SK-N-SH treated with all-trans-retinoic acid at 6 μM for 48 hours (cell line): ENCODE results near the gene ADRA2C.

ENCODE experiments used
- ATAC-seq: fragments of 200-7000 bp; cut with Tn5 transposase; 3 replicates; pipeline ENCODE4 v1.9.1; 2020; ENCODE audit warnings: mild to moderate bottlenecking, moderate library complexity
- ARNTL ChIP-seq: fragments of 450-650 bp; formaldehyde crosslinking; IDR thresholded peaks from 2 replicates; pipeline ENCODE4 v1.5.0; 2020; ENCODE audit warnings: low read depth, mild to moderate bottlenecking, moderate library complexity, borderline replicate concordance
- BACH2 ChIP-seq: fragments of 250-450 bp; sonication (Bioruptor Pico); IDR thresholded peaks from 2 replicates; pipeline ENCODE4 v1.9.0; 2021; ENCODE audit warnings: mild to moderate bottlenecking, borderline replicate concordance
- CSDC2 ChIP-seq: fragments of 250-450 bp; sonication (Bioruptor Pico); IDR thresholded peaks from 2 replicates; pipeline ENCODE4 v1.5.0; 2020; ENCODE audit warnings: mild to moderate bottlenecking, moderate library complexity
- ESRRG ChIP-seq: fragments of 250-450 bp; sonication (Bioruptor Pico); IDR thresholded peaks from 2 replicates; pipeline ENCODE4 v1.6.1; 2021; ENCODE audit warnings: mild to moderate bottlenecking
- GLIS3 ChIP-seq: fragments of 250-450 bp; sonication (Bioruptor Pico); IDR thresholded peaks from 2 replicates; pipeline ENCODE4 v1.5.0; 2020; ENCODE audit warnings: mild to moderate bottlenecking, moderate library complexity
- ISL1 ChIP-seq: fragments of 250-450 bp; sonication (Bioruptor Pico); IDR thresholded peaks from 2 replicates; pipeline ENCODE4 v2.1.2; 2022; ENCODE audit warnings: mild to moderate bottlenecking, moderate library complexity
- OSR1 ChIP-seq: fragments of 250-450 bp; sonication (Bioruptor Pico); IDR thresholded peaks from 2 replicates; pipeline ENCODE4 v1.8.0; 2022; ENCODE audit warnings: moderate library complexity, mild to moderate bottlenecking, inconsistent platforms
- PPARA ChIP-seq: fragments of 250-450 bp; sonication (Bioruptor Pico); IDR thresholded peaks from 2 replicates; pipeline ENCODE4 v1.5.0; 2020; ENCODE audit warnings: mild to moderate bottlenecking, borderline replicate concordance
- RARB ChIP-seq: fragments of 250-450 bp; sonication (Bioruptor Pico); IDR thresholded peaks from 2 replicates; pipeline ENCODE4 v1.8.0; 2021; ENCODE audit warnings: mild to moderate bottlenecking, moderate library complexity
- TCF4 ChIP-seq: fragments of 250-450 bp; sonication (Bioruptor Pico); IDR thresholded peaks from 2 replicates; pipeline ENCODE4 v1.8.0; 2021; ENCODE audit warnings: mild to moderate bottlenecking, moderate library complexity, borderline replicate concordance
- TOX ChIP-seq: fragments of 250-450 bp; sonication (Bioruptor Pico); IDR thresholded peaks from 2 replicates; pipeline ENCODE4 v1.8.0; 2021; ENCODE audit warnings: mild to moderate bottlenecking, moderate library complexity, borderline replicate concordance
- ZC3H10 ChIP-seq: fragments of 250-450 bp; sonication (Bioruptor Pico); IDR thresholded peaks from 2 replicates; pipeline ENCODE4 v1.5.1; 2021; ENCODE audit warnings: mild to moderate bottlenecking, moderate library complexity
- ZFP3 ChIP-seq: fragments of 250-450 bp; sonication (Bioruptor Pico); IDR thresholded peaks from 2 replicates; pipeline ENCODE4 v1.5.0; 2020; ENCODE audit warnings: mild to moderate bottlenecking, moderate library complexity
- ZFP30 ChIP-seq: fragments of 450-650 bp; formaldehyde crosslinking; IDR thresholded peaks from 2 replicates; pipeline ENCODE4 v1.5.0; 2022; ENCODE audit warnings: mild to moderate bottlenecking, moderate library complexity
- ZNF70 ChIP-seq: fragments of 450-650 bp; formaldehyde crosslinking; IDR thresholded peaks from 2 replicates; pipeline ENCODE4 v1.5.0; 2020; ENCODE audit warnings: mild to moderate bottlenecking, moderate library complexity
- ZNF8 ChIP-seq: fragments of 450-650 bp; formaldehyde crosslinking; IDR thresholded peaks from 2 replicates; pipeline ENCODE4 v1.5.0; 2020; ENCODE audit warnings: mild to moderate bottlenecking, moderate library complexity
- TF ChIP-seq, protein P1 (sequence below): fragments of 250-450 bp; sonication (Bioruptor Pico); IDR thresholded peaks from 2 replicates; pipeline ENCODE4 v1.5.0; 2020; ENCODE audit warnings: mild to moderate bottlenecking, moderate library complexity
- TF ChIP-seq, protein P2 (sequence below): fragments of 250-450 bp; sonication (Bioruptor Pico); IDR thresholded peaks from 2 replicates; pipeline ENCODE4 v1.8.0; 2020; ENCODE audit warnings: mild to moderate bottlenecking, moderate library complexity, borderline replicate concordance
- TF ChIP-seq, protein P3 (sequence below): fragments of 250-450 bp; sonication (Bioruptor Pico); IDR thresholded peaks from 2 replicates; pipeline ENCODE4 v1.8.0; 2021; ENCODE audit warnings: low read depth, mild to moderate bottlenecking, moderate library complexity, borderline replicate concordance
- TF ChIP-seq, protein P4 (sequence below): fragments of 250-450 bp; sonication (Bioruptor Pico); IDR thresholded peaks from 2 replicates; pipeline ENCODE4 v1.5.1; 2020; ENCODE audit warnings: low read depth, mild to moderate bottlenecking, moderate library complexity
- TF ChIP-seq, protein P5 (sequence below): fragments of 250-450 bp; sonication (Bioruptor Pico); IDR thresholded peaks from 2 replicates; pipeline ENCODE4 v1.5.1; 2021; ENCODE audit warnings: mild to moderate bottlenecking, moderate library complexity

The ADRA2C gene

DNA sequence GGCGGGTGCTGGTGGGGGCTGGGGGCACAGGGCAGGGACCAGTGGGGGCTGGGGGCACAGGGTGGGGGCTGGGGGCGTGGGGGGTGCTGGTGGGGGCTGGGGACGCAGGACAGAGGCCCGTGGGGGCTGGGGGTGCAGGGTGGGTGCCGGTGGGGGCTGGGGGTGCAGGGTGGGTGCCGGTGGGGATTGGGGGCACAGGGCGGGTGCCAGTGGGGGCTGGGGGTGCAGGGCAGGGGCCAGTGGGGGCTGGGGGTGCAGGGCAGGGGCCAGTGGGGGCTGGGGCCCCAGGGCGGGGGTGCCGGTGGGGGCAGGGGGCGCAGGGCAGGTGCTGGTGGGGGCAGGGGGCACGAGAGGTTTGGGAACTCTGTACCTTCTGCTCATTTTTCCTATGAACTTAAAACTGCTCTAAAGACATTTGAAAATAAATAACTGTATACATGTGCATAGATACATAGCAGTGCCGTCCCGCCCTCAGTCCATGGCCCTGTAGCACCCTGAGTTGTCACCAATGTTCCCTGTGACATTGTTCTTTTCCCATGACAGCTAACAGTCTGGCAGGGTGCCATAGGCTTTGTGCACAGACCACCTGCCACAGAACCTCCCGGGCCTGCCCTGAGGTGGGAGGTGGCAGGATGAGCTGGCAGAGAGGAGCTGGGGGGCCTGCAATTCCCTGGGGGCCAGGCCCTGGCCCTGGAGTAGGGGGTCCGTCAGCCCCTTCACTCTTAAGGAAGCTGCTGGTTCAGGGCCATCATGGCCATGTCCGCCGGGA is 35.6 kb upstream of the ADRA2C start:
- ATAC-seq: no peak
- TF ChIP-seq GLIS3 (CRISPR knock-in tag) (no peak), ISL1 (CRISPR knock-in tag) (no peak), ARNTL (CRISPR knock-in tag) (no peak)
- TF ChIP-seq, protein P1, sequence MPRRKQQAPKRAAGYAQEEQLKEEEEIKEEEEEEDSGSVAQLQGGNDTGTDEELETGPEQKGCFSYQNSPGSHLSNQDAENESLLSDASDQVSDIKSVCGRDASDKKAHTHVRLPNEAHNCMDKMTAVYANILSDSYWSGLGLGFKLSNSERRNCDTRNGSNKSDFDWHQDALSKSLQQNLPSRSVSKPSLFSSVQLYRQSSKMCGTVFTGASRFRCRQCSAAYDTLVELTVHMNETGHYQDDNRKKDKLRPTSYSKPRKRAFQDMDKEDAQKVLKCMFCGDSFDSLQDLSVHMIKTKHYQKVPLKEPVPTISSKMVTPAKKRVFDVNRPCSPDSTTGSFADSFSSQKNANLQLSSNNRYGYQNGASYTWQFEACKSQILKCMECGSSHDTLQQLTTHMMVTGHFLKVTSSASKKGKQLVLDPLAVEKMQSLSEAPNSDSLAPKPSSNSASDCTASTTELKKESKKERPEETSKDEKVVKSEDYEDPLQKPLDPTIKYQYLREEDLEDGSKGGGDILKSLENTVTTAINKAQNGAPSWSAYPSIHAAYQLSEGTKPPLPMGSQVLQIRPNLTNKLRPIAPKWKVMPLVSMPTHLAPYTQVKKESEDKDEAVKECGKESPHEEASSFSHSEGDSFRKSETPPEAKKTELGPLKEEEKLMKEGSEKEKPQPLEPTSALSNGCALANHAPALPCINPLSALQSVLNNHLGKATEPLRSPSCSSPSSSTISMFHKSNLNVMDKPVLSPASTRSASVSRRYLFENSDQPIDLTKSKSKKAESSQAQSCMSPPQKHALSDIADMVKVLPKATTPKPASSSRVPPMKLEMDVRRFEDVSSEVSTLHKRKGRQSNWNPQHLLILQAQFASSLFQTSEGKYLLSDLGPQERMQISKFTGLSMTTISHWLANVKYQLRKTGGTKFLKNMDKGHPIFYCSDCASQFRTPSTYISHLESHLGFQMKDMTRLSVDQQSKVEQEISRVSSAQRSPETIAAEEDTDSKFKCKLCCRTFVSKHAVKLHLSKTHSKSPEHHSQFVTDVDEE (CRISPR knock-in tag): no peak

DNA sequence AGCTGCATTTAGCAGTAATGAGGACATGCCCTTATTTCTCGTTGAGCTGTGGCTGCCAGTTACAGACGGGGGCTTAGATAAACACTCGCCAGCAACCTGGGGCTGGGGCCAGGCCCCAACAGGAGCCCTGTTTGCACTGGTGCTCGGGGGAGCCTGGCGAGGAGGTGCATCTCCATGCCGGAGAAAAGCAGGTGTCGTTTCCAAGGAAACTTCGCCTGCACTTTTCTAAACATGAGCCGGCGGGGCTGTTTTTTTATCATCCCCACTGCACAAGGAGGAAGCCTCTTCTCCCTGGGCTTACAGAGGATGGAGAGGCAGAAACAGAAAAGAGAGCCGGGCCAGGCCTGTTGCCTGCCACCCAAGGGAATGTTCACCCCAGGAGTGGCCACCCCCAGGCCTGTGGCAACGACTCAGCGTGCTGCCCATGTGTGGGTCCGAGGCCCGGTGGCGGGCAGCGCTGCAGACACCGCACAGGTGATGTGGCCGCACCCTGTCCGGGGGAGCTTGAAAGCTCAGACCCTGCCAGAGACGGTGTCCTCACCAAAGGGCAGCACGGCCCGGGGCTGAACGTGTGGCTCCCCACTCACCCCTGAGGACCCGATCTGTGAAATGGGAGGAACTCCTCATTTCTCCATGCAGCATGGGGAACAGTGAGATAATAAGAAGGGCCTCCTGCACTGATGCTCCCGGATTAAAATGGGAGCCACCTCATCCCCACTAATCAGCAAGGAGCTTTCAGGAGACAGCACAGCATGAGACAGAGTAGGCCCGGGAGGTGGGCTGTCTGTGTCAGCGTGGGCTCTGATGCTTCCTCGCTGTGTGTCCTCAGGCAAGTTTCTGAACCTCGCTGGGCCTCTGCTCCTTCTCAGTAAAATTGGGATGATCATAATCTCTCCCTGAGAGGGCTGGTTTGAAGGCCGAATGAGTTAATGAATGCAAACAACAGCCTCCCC is 33.8 kb upstream of the ADRA2C start:
- TF ChIP-seq BACH2 (CRISPR knock-in tag): no peak
- no peak for TF ChIP-seq ZFP30 (CRISPR knock-in tag)
- ATAC-seq: no peak

DNA sequence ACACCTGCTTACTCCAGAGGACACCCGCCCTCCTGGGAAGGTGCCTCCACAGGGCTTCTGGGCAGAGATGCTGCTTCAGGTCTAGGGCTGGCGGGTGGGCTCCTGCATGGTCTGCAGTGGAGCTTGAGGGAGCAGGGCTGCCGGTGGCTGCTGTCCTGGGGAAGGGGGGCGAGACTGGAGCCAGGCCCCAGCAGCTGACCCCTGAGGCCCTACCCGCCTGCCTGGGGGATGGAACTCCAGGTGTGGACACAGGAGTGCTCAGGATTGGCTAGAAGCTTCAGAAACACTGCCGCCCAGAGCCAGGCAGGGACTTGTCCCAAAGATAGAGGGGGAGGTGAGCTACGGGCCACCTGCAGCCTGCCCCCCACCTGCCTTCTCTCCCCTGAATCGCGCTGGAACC is 33.0 kb upstream of the ADRA2C start:
- ATAC-seq: no peak
- TF ChIP-seq ZFP3 (CRISPR knock-in tag) (no peak), ARNTL (CRISPR knock-in tag) (no peak), ZNF70 (CRISPR knock-in tag) (no peak), ZC3H10 (no peak), RARB (CRISPR knock-in tag) (no peak), TOX (CRISPR knock-in tag) (no peak), CSDC2 (no peak), ZNF8 (CRISPR knock-in tag) (no peak), ZFP30 (CRISPR knock-in tag) (no peak), ISL1 (CRISPR knock-in tag) (no peak), GLIS3 (CRISPR knock-in tag) (no peak), PPARA (CRISPR knock-in tag) (no peak), BACH2 (CRISPR knock-in tag) (no peak), OSR1 (no peak), TCF4 (CRISPR knock-in tag) (no peak), ESRRG (no peak)
- TF ChIP-seq, protein P2, sequence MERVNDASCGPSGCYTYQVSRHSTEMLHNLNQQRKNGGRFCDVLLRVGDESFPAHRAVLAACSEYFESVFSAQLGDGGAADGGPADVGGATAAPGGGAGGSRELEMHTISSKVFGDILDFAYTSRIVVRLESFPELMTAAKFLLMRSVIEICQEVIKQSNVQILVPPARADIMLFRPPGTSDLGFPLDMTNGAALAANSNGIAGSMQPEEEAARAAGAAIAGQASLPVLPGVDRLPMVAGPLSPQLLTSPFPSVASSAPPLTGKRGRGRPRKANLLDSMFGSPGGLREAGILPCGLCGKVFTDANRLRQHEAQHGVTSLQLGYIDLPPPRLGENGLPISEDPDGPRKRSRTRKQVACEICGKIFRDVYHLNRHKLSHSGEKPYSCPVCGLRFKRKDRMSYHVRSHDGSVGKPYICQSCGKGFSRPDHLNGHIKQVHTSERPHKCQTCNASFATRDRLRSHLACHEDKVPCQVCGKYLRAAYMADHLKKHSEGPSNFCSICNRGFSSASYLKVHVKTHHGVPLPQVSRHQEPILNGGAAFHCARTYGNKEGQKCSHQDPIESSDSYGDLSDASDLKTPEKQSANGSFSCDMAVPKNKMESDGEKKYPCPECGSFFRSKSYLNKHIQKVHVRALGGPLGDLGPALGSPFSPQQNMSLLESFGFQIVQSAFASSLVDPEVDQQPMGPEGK: no peak
- TF ChIP-seq, protein P3, sequence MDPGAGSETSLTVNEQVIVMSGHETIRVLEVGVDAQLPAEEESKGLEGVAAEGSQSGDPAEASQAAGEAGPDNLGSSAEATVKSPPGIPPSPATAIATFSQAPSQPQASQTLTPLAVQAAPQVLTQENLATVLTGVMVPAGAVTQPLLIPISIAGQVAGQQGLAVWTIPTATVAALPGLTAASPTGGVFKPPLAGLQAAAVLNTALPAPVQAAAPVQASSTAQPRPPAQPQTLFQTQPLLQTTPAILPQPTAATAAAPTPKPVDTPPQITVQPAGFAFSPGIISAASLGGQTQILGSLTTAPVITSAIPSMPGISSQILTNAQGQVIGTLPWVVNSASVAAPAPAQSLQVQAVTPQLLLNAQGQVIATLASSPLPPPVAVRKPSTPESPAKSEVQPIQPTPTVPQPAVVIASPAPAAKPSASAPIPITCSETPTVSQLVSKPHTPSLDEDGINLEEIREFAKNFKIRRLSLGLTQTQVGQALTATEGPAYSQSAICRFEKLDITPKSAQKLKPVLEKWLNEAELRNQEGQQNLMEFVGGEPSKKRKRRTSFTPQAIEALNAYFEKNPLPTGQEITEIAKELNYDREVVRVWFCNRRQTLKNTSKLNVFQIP: no peak
- TF ChIP-seq, protein P4, sequence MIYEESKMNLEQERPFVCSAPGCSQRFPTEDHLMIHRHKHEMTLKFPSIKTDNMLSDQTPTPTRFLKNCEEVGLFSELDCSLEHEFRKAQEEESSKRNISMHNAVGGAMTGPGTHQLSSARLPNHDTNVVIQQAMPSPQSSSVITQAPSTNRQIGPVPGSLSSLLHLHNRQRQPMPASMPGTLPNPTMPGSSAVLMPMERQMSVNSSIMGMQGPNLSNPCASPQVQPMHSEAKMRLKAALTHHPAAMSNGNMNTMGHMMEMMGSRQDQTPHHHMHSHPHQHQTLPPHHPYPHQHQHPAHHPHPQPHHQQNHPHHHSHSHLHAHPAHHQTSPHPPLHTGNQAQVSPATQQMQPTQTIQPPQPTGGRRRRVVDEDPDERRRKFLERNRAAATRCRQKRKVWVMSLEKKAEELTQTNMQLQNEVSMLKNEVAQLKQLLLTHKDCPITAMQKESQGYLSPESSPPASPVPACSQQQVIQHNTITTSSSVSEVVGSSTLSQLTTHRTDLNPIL (CRISPR knock-in tag): no peak
- TF ChIP-seq, protein P5, sequence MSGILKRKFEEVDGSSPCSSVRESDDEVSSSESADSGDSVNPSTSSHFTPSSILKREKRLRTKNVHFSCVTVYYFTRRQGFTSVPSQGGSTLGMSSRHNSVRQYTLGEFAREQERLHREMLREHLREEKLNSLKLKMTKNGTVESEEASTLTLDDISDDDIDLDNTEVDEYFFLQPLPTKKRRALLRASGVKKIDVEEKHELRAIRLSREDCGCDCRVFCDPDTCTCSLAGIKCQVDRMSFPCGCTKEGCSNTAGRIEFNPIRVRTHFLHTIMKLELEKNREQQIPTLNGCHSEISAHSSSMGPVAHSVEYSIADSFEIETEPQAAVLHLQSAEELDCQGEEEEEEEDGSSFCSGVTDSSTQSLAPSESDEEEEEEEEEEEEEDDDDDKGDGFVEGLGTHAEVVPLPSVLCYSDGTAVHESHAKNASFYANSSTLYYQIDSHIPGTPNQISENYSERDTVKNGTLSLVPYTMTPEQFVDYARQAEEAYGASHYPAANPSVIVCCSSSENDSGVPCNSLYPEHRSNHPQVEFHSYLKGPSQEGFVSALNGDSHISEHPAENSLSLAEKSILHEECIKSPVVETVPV (CRISPR knock-in tag): no peak
